VCaP (cell line): ENCODE results near the gene NCKAP5.

Experiments
- H3K27ac ChIP-seq: fragments of 450-650 bp; 2 replicates; pipeline ENCODE4 v1.5.1; 2017
- CTCF ChIP-seq: fragments of 450-650 bp; conservative IDR thresholded peaks from 2 replicates; pipeline ENCODE4 v1.5.1; 2017; ENCODE audit warnings: mild to moderate bottlenecking, moderate library complexity

NCKAP5 gene

GRCh38 chr2:132789066-132789465 lies 779.2 kb downstream of the NCKAP5 start:
- H3K27ac ChIP-seq = no peak overlapping the region
- no peak for TF ChIP-seq CTCF

- no peak overlapping the region for H3K27ac ChIP-seq
Measured at GRCh38 chr2:132788310-132788838, 779.9 kb downstream of the NCKAP5 start.

GRCh38 chr2:132783883-132784282 lies 784.4 kb downstream of the NCKAP5 start:
- H3K27ac ChIP-seq = no peak overlapping the region
- TF ChIP-seq CTCF = no peak

More at GRCh38 chr2:132788310-132788838, 779.9 kb downstream of the NCKAP5 start:
- no peak for TF ChIP-seq CTCF

GRCh38 chr2:132782176-132782783 lies 786.0 kb downstream of the NCKAP5 start:
- TF ChIP-seq CTCF = no peak
- H3K27ac ChIP-seq = no peak overlapping the region

GRCh38 chr2:132780651-132781050 lies 787.6 kb downstream of the NCKAP5 start:
- TF ChIP-seq CTCF = no peak
- H3K27ac ChIP-seq = no peak overlapping the region

GRCh38 chr2:132779206-132779721 lies 789.0 kb downstream of the NCKAP5 start:
- no peak for TF ChIP-seq CTCF
- no peak overlapping the region for H3K27ac ChIP-seq

- no peak for TF ChIP-seq CTCF
Measured at GRCh38 chr2:132776287-132776686, 792.0 kb downstream of the NCKAP5 start.

More at GRCh38 chr2:132776287-132776686, 792.0 kb downstream of the NCKAP5 start:
- no peak overlapping the region for H3K27ac ChIP-seq
